Measurements from ENCODE around the gene RGMA. TPM values are rescaled to one million over a fixed set of nuclear protein-coding genes. Genes with fewer than 3 reads are reported as not detected.

The RGMA gene
- total RNA-seq, 1 donor from 2014 or later, result 0.34 TPM

DNA sequence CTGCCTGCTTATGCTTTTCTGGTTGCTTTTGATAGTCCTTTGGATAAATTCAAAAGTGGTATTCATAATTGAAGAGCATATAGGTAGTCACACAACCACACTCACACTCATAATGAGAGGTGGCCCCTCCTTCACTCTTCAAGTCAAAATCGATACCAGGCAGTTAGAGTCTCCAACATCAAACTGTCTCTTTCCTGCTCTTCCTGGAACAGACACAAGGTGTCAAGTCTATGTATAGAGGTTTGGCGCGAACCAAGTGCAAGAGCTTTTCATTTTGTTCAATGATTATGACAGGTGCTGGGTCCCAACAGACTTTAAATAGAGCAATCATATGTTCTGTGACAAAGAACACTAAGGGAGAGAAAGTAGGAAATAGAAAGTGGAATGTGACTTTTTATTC, 29.9 kb upstream of the RGMA start:
- Mint-ChIP-seq H3K9me3 (no peaks in the 10 kb centered on the region), H3K27me3 (ENCODE audit: insufficient read depth) (peaks cover 10% of the 10 kb centered on the region), H3K27ac (no peak overlapping the region), H3K36me3 (ENCODE audit: low read depth) (no peaks in the 10 kb centered on the region), H3K4me1 (ENCODE audit: low read depth) (peaks cover 7% of the 10 kb centered on the region), H3K4me3 (peak overlapping the region; percentile 16)
- intact Hi-C loops (cut with micrococcal nuclease), result no loop called here
- no peak for DNase-seq (ENCODE audit: low spot score)

DNA sequence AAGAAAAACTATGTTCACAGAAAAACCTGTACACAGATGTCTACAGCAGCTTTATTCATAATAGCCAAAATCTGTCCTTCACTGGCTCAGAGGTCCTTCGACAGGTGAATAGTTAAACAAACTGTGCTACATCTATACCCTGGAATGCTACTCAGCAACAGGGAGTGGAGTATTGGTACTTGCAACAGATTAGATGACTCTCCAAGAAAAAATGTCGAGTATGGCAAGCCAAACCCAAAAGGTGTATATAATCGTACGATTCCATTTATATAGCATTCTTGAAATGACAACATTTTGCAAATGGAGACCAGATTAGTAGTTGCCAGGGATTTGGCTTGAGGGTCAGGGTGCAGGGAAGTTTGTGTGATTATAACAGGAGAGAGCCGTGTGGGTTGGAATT, 22.4 kb upstream of the RGMA start:
- Mint-ChIP-seq H3K4me3 (no peak overlapping the region), H3K9me3 (no peaks in the 10 kb centered on the region), H3K36me3 (ENCODE audit: low read depth) (no peaks in the 10 kb centered on the region), H3K27me3 (ENCODE audit: insufficient read depth) (peaks cover 52% of the 10 kb centered on the region), H3K27ac (no peak overlapping the region), H3K4me1 (ENCODE audit: low read depth) (no peaks in the 10 kb centered on the region)
- DNase-seq (ENCODE audit: low spot score), result no peak
- intact Hi-C loops (cut with micrococcal nuclease), result no loop called here

GRCh38 chr15:93110502-93111040, 21.6 kb upstream of the RGMA start:
- H3K27ac Mint-ChIP-seq, result no peak overlapping the region
- no peaks in the 10 kb centered on the region for H3K4me1 Mint-ChIP-seq (ENCODE audit: low read depth)
- no peak overlapping the region for H3K4me3 Mint-ChIP-seq
- intact Hi-C loops (cut with micrococcal nuclease), result no loop called here
- no peak for DNase-seq (ENCODE audit: low spot score)
- no peaks in the 10 kb centered on the region for H3K36me3 Mint-ChIP-seq (ENCODE audit: low read depth)
- peaks cover 54% of the 10 kb centered on the region for H3K27me3 Mint-ChIP-seq (ENCODE audit: insufficient read depth)
- no peaks in the 10 kb centered on the region for H3K9me3 Mint-ChIP-seq

DNA sequence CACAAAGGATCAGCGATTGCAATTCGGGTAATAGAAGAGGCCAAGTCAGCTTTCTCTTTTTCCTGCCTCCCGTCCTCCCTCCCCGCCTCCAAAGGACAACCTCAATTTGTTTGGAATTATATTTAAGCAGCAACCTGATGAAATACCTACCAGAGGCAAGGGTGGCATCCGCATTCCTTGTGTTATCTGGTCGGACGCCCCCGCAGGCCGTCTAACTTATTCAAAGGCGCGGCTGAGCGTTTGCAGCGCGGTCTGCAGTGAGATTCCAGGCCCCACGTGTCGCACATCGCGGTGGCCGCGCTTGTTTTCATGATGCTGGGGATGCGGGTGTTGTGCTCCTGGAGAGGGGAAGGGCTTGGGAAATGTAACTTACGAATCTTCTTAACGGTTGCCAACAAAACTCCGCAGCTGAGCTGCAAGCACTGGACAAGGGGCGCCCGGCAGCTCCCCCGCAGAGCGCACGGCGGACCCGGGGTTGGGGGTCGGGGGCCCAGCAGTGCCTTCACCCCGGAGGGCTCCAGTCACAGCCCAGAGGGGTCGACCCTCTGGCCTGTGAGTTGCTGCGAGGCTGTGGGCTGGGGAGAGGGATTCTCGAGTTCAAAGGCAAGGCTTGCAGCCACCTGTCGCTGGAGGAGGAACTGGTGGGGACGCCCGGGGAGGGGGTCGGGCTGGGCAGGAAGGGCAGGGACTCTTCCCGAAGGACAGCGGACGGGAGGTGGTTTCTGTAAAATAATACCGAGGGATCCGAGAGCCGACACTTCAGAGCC, 20.5 kb upstream of the RGMA start:
- Mint-ChIP-seq H3K9me3 (no peaks in the 10 kb centered on the region), H3K4me1 (ENCODE audit: low read depth) (no peaks in the 10 kb centered on the region), H3K36me3 (ENCODE audit: low read depth) (no peaks in the 10 kb centered on the region), H3K27ac (no peak overlapping the region), H3K4me3 (no peak overlapping the region), H3K27me3 (ENCODE audit: insufficient read depth) (peaks cover 59% of the 10 kb centered on the region)
- no peak for DNase-seq (ENCODE audit: low spot score)
- intact Hi-C loops (cut with micrococcal nuclease), result no loop called here

GRCh38 chr15:93107646-93108045, 18.6 kb upstream of the RGMA start:
- intact Hi-C loops (cut with micrococcal nuclease), result no loop called here
- Mint-ChIP-seq H3K27me3 (ENCODE audit: insufficient read depth) (peaks cover 61% of the 10 kb centered on the region), H3K4me1 (ENCODE audit: low read depth) (no peaks in the 10 kb centered on the region), H3K27ac (no peak overlapping the region), H3K36me3 (ENCODE audit: low read depth) (no peaks in the 10 kb centered on the region), H3K4me3 (no peak overlapping the region), H3K9me3 (no peaks in the 10 kb centered on the region)
- DNase-seq (ENCODE audit: low spot score), result no peak

GRCh38 chr15:93105485-93105884, 16.5 kb upstream of the RGMA start:
- Mint-ChIP-seq H3K27ac (no peak overlapping the region), H3K36me3 (ENCODE audit: low read depth) (no peaks in the 10 kb centered on the region), H3K27me3 (ENCODE audit: insufficient read depth) (peaks cover 44% of the 10 kb centered on the region), H3K4me3 (no peak overlapping the region), H3K9me3 (no peaks in the 10 kb centered on the region), H3K4me1 (ENCODE audit: low read depth) (no peaks in the 10 kb centered on the region)
- no peak for DNase-seq (ENCODE audit: low spot score)
- intact Hi-C loops (cut with micrococcal nuclease), result no loop called here

- no peak for DNase-seq (ENCODE audit: low spot score)
- Mint-ChIP-seq H3K36me3 (ENCODE audit: low read depth) (no peaks in the 10 kb centered on the region), H3K27me3 (ENCODE audit: insufficient read depth) (peaks cover 35% of the 10 kb centered on the region), H3K27ac (no peak overlapping the region), H3K9me3 (no peaks in the 10 kb centered on the region), H3K4me3 (no peak overlapping the region), H3K4me1 (ENCODE audit: low read depth) (no peaks in the 10 kb centered on the region)
- intact Hi-C loops (cut with micrococcal nuclease), result no loop called here
Observed at GRCh38 chr15:93103823-93104222, 14.8 kb upstream of the RGMA start.

- intact Hi-C loops (cut with micrococcal nuclease), result no loop called here
- no peak overlapping the region for H3K4me3 Mint-ChIP-seq
- no peaks in the 10 kb centered on the region for H3K4me1 Mint-ChIP-seq (ENCODE audit: low read depth)
- H3K27me3 Mint-ChIP-seq (ENCODE audit: insufficient read depth), result peaks cover 21% of the 10 kb centered on the region
- no peaks in the 10 kb centered on the region for H3K36me3 Mint-ChIP-seq (ENCODE audit: low read depth)
- no peak for DNase-seq (ENCODE audit: low spot score)
- H3K27ac Mint-ChIP-seq, result no peak overlapping the region
- no peaks in the 10 kb centered on the region for H3K9me3 Mint-ChIP-seq
Observed at GRCh38 chr15:93102211-93102610, 13.2 kb upstream of the RGMA start.

- no peak overlapping the region for H3K4me3 Mint-ChIP-seq
- no peaks in the 10 kb centered on the region for H3K4me1 Mint-ChIP-seq (ENCODE audit: low read depth)
- H3K9me3 Mint-ChIP-seq, result no peaks in the 10 kb centered on the region
- no peak for DNase-seq (ENCODE audit: low spot score)
- H3K27ac Mint-ChIP-seq, result no peak overlapping the region
- no peaks in the 10 kb centered on the region for H3K36me3 Mint-ChIP-seq (ENCODE audit: low read depth)
- H3K27me3 Mint-ChIP-seq (ENCODE audit: insufficient read depth), result peaks cover 26% of the 10 kb centered on the region
- intact Hi-C loops (cut with micrococcal nuclease), result no loop called here
Observed at GRCh38 chr15:93093765-93094164, 4.8 kb upstream of the RGMA start.

DNA sequence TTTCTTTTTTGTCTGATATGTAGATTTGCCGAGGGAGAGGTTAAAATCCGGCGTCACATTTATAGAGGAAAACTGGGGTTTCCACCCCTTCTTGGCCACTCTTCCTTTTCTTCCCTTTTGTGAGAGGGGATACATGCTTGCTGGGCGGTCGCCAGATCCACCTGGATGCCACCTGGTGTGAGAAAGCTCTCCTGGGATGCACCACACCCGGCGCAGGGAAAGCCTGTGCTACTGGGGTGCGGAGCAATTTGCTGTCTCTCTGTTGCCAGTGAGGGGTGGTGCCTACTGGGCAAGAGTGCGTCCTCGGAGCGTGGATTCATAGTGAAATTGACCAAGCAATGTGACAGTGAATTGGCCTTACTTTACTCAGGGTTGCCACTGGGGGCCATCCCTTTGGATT, 2.5 kb upstream of the RGMA start:
- no peak overlapping the region for H3K27ac Mint-ChIP-seq
- DNase-seq (ENCODE audit: low spot score), result no peak
- H3K27me3 Mint-ChIP-seq (ENCODE audit: insufficient read depth), result peaks cover 43% of the 10 kb centered on the region
- peaks cover 7% of the 10 kb centered on the region for H3K4me1 Mint-ChIP-seq (ENCODE audit: low read depth)
- H3K9me3 Mint-ChIP-seq, result no peaks in the 10 kb centered on the region
- no peaks in the 10 kb centered on the region for H3K36me3 Mint-ChIP-seq (ENCODE audit: low read depth)
- peak overlapping the region; percentile 19 for H3K4me3 Mint-ChIP-seq
- intact Hi-C loops (cut with micrococcal nuclease), result no loop called here

GRCh38 chr15:93089727-93090305, 805 bp upstream of the RGMA start:
- no peaks in the 10 kb centered on the region for H3K36me3 Mint-ChIP-seq (ENCODE audit: low read depth)
- peaks cover 52% of the 10 kb centered on the region for H3K27me3 Mint-ChIP-seq (ENCODE audit: insufficient read depth)
- intact Hi-C loops (cut with micrococcal nuclease), result no loop called here
- peaks cover 7% of the 10 kb centered on the region for H3K4me1 Mint-ChIP-seq (ENCODE audit: low read depth)
- peak overlapping the region; percentile 65 for H3K4me3 Mint-ChIP-seq
- no peaks in the 10 kb centered on the region for H3K9me3 Mint-ChIP-seq
- DNase-seq (ENCODE audit: low spot score), result no peak
- no peak overlapping the region for H3K27ac Mint-ChIP-seq

- Mint-ChIP-seq H3K27me3 (ENCODE audit: insufficient read depth) (peaks cover 55% of the 10 kb centered on the region), H3K9me3 (no peaks in the 10 kb centered on the region), H3K4me3 (peak overlapping the region; percentile 83), H3K27ac (no peak overlapping the region), H3K4me1 (ENCODE audit: low read depth) (peaks cover 7% of the 10 kb centered on the region), H3K36me3 (ENCODE audit: low read depth) (no peaks in the 10 kb centered on the region)
- intact Hi-C loops (cut with micrococcal nuclease), result no loop called here
- peak; percentile 3 for DNase-seq (ENCODE audit: low spot score)
Observed at GRCh38 chr15:93088200-93088980, 621 bp downstream of the RGMA start.

GRCh38 chr15:93087825-93088199, 1.2 kb downstream of the RGMA start:
- Mint-ChIP-seq H3K36me3 (ENCODE audit: low read depth) (no peaks in the 10 kb centered on the region), H3K27me3 (ENCODE audit: insufficient read depth) (peaks cover 59% of the 10 kb centered on the region), H3K9me3 (no peaks in the 10 kb centered on the region), H3K4me1 (ENCODE audit: low read depth) (peaks cover 7% of the 10 kb centered on the region), H3K27ac (no peak overlapping the region), H3K4me3 (peak overlapping the region; percentile 83)
- peak; percentile 53 for DNase-seq (ENCODE audit: low spot score)
- intact Hi-C loops (cut with micrococcal nuclease), result loop anchor here (1.0 kb wide), 1 partner anchor 1032 kb away; no protein-coding TSS in a partner anchor

Measured in activated T-helper 1 cell treated with anti-CD3 and anti-CD28 coated beads, Interleukin-12 subunit alpha, Interleukin-12 subunit beta, Interleukin-2, Interleukin-4 antibody, amounts not matched to agents 30 ng/mL and 10 ng/mL and 1 ng/mL, durations not matched to agents 14 hours and 24 hours and 36 hours (primary cell).